HepG2 (cell line): ENCODE data around the gene MEX3D.

ENCODE experiments used
- CHCHD3 ChIP-seq: sonication (generic); formaldehyde crosslinking; IDR thresholded peaks from 2 replicates; pipeline ENCODE4 v1.8.0; 2022; ENCODE audit warnings: mild to moderate bottlenecking, missing genetic modification reagents, moderate library complexity
- CTCF ChIP-seq: sonication (generic); formaldehyde crosslinking; IDR thresholded peaks from 2 replicates; pipeline ENCODE4 v1.5.0; 2020; ENCODE audit warnings: mild to moderate bottlenecking, missing genetic modification reagents, moderate library complexity
- JUN ChIP-seq: sonication (generic); formaldehyde crosslinking; IDR thresholded peaks from 2 replicates; pipeline ENCODE4 v1.4.0; 2020; ENCODE audit warnings: mild to moderate bottlenecking, missing genetic modification reagents
- KLF16 ChIP-seq, 2 experiments: sonication (generic) in 1 of 2; formaldehyde crosslinking in 1 of 2; IDR thresholded peaks; 2 replicates each; pipeline versions ENCODE4 v1.6.1 to v1.8.0; 2016 to 2023; ENCODE audit warnings: missing genetic modification reagents in 2 of 2, missing compliant biosample characterization in 1 of 2
- MYC ChIP-seq: sonication (generic); formaldehyde crosslinking; IDR thresholded peaks from 2 replicates; pipeline ENCODE4 v1.9.0; 2021; ENCODE audit warnings: missing genetic modification reagents, borderline replicate concordance
- SAFB2 ChIP-seq: sonication (generic); formaldehyde crosslinking; IDR thresholded peaks from 2 replicates; pipeline ENCODE4 v1.5.1; 2020; ENCODE audit warnings: missing genetic modification reagents, low read depth, mild to moderate bottlenecking, borderline replicate concordance
- ZNF510 ChIP-seq: sonication (generic); formaldehyde crosslinking; IDR thresholded peaks from 2 replicates; pipeline ENCODE4 v1.4.0; 2020; ENCODE audit warnings: low read depth, mild to moderate bottlenecking, missing genetic modification reagents
- ZNF670 ChIP-seq: sonication (generic); formaldehyde crosslinking; IDR thresholded peaks from 2 replicates; pipeline ENCODE4 v1.8.0; 2022; ENCODE audit warnings: mild to moderate bottlenecking, missing genetic modification reagents, borderline replicate concordance

GRCh38 chr19:1575323-1576241 is 7.5 kb upstream of the MEX3D start:
- TF ChIP-seq CTCF (no peak), SAFB2 (CRISPR knock-in tag) (no peak), MYC (CRISPR knock-in tag) (no peak), ZNF510 (no peak), ZNF670 (CRISPR knock-in tag) (no peak), JUN (CRISPR knock-in tag) (no peak), KLF16 (CRISPR knock-in tag; IDR thresholded peaks at IDR 0.05) (no peak), CHCHD3 (CRISPR knock-in tag) (no peak)
